K562 (cell line): ENCODE results near the gene NAT14. TPM values are rescaled to one million over a fixed set of nuclear protein-coding genes. Genes with fewer than 3 reads are reported as not detected.
A peak's percentile ranks its signal among the peaks of the same experiment; 100 is the strongest.

ENCODE experiments used
- BCLAF1 ChIP-seq, 2 experiments: fragments of 450-650 bp in 1 of 2; IDR thresholded peaks; 2 replicates each; pipeline ENCODE4 v1.6.1; 2011 to 2017; ENCODE audit warnings: low read depth in 2 of 2, antibody characterized with exemption in 1 of 2, borderline replicate concordance in 1 of 2, low read length in 1 of 2, mild to moderate bottlenecking in 1 of 2, mixed read lengths in 1 of 2; ENCODE audit not compliant: control insufficient read depth in 1 of 2
- BRCA1 ChIP-seq, 2 experiments: fragments of 450-650 bp in 1 of 2; sonication (generic) in 1 of 2; formaldehyde crosslinking in 1 of 2; IDR thresholded peaks; 2 replicates each; pipeline versions ENCODE4 v1.5.0 to v1.6.1; 2017 to 2020; ENCODE audit warnings: mild to moderate bottlenecking in 1 of 2, missing genetic modification reagents in 1 of 2
- BRF1 ChIP-seq: IDR thresholded peaks from 3 replicates; pipeline ENCODE4 v1.6.1; 2011; ENCODE audit warnings: borderline replicate concordance, mild to moderate bottlenecking; ENCODE audit not compliant: insufficient read length; ENCODE audit errors: extremely low read depth
- DNMT1 ChIP-seq: fragments of 450-650 bp; IDR thresholded peaks from 2 replicates; pipeline ENCODE4 v1.6.1; 2016; ENCODE audit warnings: antibody characterized with exemption, mild to moderate bottlenecking
- ID3 ChIP-seq, 2 experiments: fragments of 250-450 bp in 1 of 2; fragments of 450-650 bp in 1 of 2; sonication (Bioruptor Pico) in 1 of 2; IDR thresholded peaks; 2 replicates each; pipeline versions ENCODE4 v1.6.1 to v1.8.0; 2016 to 2021; ENCODE audit warnings: mild to moderate bottlenecking in 2 of 2, moderate library complexity in 2 of 2, missing compliant biosample characterization in 1 of 2, missing genetic modification characterization in 1 of 2
- MCM5 ChIP-seq: fragments of 450-650 bp; IDR thresholded peaks from 2 replicates; pipeline ENCODE4 v1.6.1; 2016; ENCODE audit warnings: low read depth
- NCOA4 ChIP-seq: fragments of 450-650 bp; IDR thresholded peaks from 2 replicates; pipeline ENCODE4 v1.6.1; 2018; ENCODE audit warnings: mild to moderate bottlenecking; ENCODE audit not compliant: partially characterized antibody
- NR2F6 ChIP-seq: fragments of 450-650 bp; formaldehyde crosslinking; IDR thresholded peaks from 2 replicates; pipeline ENCODE4 v1.4.0; 2020; ENCODE audit warnings: mild to moderate bottlenecking
- PHF20 ChIP-seq: fragments of 450-650 bp; IDR thresholded peaks from 2 replicates; pipeline ENCODE4 v1.6.1; 2018; ENCODE audit not compliant: partially characterized antibody
- PRPF4 ChIP-seq: fragments of 200-400 bp; formaldehyde crosslinking; IDR thresholded peaks from one replicate; pipeline ENCODE4 v1.6.1; 2017; ENCODE audit warnings: low read length, low read depth, mild to moderate bottlenecking; ENCODE audit not compliant: insufficient read depth, poor library complexity, severe bottlenecking
- RBM34 ChIP-seq: fragments of 200-400 bp; formaldehyde crosslinking; IDR thresholded peaks from 2 replicates; pipeline ENCODE4 v1.6.1; 2018; ENCODE audit warnings: low read length, borderline replicate concordance; ENCODE audit not compliant: insufficient read depth
- SMAD3 ChIP-seq: fragments of 450-650 bp; formaldehyde crosslinking; conservative IDR thresholded peaks from 2 replicates; pipeline ENCODE4 v1.4.0; 2020; ENCODE audit warnings: mild to moderate bottlenecking
- STAT5B ChIP-seq: fragments of 250-450 bp; sonication (Bioruptor Pico); IDR thresholded peaks from 2 replicates; pipeline ENCODE4 v1.8.0; 2021; ENCODE audit warnings: mild to moderate bottlenecking, inconsistent platforms
- TEAD4 ChIP-seq, 2 experiments: sonication (generic) in 1 of 2; formaldehyde crosslinking in 1 of 2; IDR thresholded peaks; 2 replicates each; pipeline versions ENCODE4 v1.6.1 to v1.8.0; 2012 to 2022; ENCODE audit warnings: borderline replicate concordance in 1 of 2, inconsistent platforms in 1 of 2, low read length in 1 of 2, mild to moderate bottlenecking in 1 of 2, missing genetic modification reagents in 1 of 2
- TOE1 ChIP-seq, 2 experiments: fragments of 450-650 bp in 1 of 2; sonication (generic) in 1 of 2; formaldehyde crosslinking in 1 of 2; IDR thresholded peaks; 2 replicates each; pipeline versions ENCODE4 v1.7.1 to v1.8.0; 2016 to 2022; ENCODE audit warnings: borderline replicate concordance in 2 of 2, mild to moderate bottlenecking in 2 of 2, antibody characterized with exemption in 1 of 2, inconsistent platforms in 1 of 2, low read depth in 1 of 2, missing genetic modification reagents in 1 of 2, moderate library complexity in 1 of 2
- ZFP91 ChIP-seq: sonication (generic); formaldehyde crosslinking; IDR thresholded peaks from 2 replicates; pipeline ENCODE4 v1.8.0; 2022; ENCODE audit warnings: mild to moderate bottlenecking, missing genetic modification reagents
- polyA plus RNA-seq, 8 experiments: library from polyadenylated mRNA; depleted of rRNA in 4 of 8; stranded (reverse) in 5 of 8; unstranded in 3 of 8; fragments of >200 nt; fragmentation: Nextera tagmentation in 2 of 8; fragmentation: Illumina TruSeq in 1 of 8; extraction: Ambion mirVana in 2 of 8; extraction: Trizol in 1 of 8; gene quantifications; 2 replicates each; pipeline versions ENCODE4 v1.2.1 to v1.2.3, GENCODE V29; 2011 to 2014; ENCODE audit warnings: inconsistent platforms in 1 of 8, missing spikeins in 1 of 8
- total RNA-seq, 7 experiments: library from RNA; depleted of rRNA in 6 of 7; stranded (reverse); fragments of >200 nt in 6 of 7; fragmentation: Illumina TruSeq in 2 of 7; extraction: Trizol in 2 of 7; gene quantifications; 2 replicates each; pipeline versions ENCODE4 v1.2.1 to v1.2.3, GENCODE V29; 2011 to 2021; ENCODE audit warnings: low replicate concordance in 1 of 7

NAT14 gene
- total and polyA plus RNA-seq, 9 of the 15 experiments (the other 6 are each of a cell fraction or from before 2014, with no cell fraction given): 2.4 to 77.0 (median 26.7) TPM

- TF ChIP-seq TOE1 (IDR thresholded peaks at IDR 0.05; ENCODE audit: borderline replicate concordance) (peak; percentile 72), TOE1 (CRISPR knock-in tag; IDR thresholded peaks at IDR 0.05; ENCODE audit: borderline replicate concordance, low read depth) (no peak), DNMT1 (no peak), BRCA1 (IDR thresholded peaks at IDR 0.05) (no peak), BRCA1 (CRISPR knock-in tag; IDR thresholded peaks at IDR 0.05) (no peak), PRPF4 (no peak), NCOA4 (no peak), PHF20 (no peak), SMAD3 (CRISPR knock-in tag) (no peak), ZFP91 (0 out of 2 replicates have a peak, but pooled peaks have one; percentile 15), NR2F6 (CRISPR knock-in tag) (no peak), TEAD4 (IDR thresholded peaks at IDR 0.05; ENCODE audit: low read length) (peak; percentile 85), TEAD4 (CRISPR knock-in tag; IDR thresholded peaks at IDR 0.05; ENCODE audit: borderline replicate concordance) (no peak), MCM5 (no peak), RBM34 (no peak), ID3 (CRISPR knock-in tag; IDR thresholded peaks at IDR 0.05) (no peak), ID3 (tag; IDR thresholded peaks at IDR 0.05) (peak; percentile 88), BCLAF1 (IDR thresholded peaks at IDR 0.05; ENCODE audit: borderline replicate concordance in 1 of 2, control insufficient read depth in 1 of 2, low read depth in 2 of 2, low read length in 1 of 2) (no peak), BRF1 (no peak), STAT5B (CRISPR knock-in tag) (no peak)
Measured at GRCh38 chr19:55467236-55468053, 17.5 kb upstream of the NAT14 start (continued).
